ENCODE measurements around the gene WWOX. TPM values are rescaled to one million over a fixed set of nuclear protein-coding genes. Genes with fewer than 3 reads are reported as not detected.

WWOX gene
- polyA plus RNA-seq, 1 donor (not counting 4 experiments of a cell fraction or from before 2014, with no cell fraction given): 5.1 TPM

DNA sequence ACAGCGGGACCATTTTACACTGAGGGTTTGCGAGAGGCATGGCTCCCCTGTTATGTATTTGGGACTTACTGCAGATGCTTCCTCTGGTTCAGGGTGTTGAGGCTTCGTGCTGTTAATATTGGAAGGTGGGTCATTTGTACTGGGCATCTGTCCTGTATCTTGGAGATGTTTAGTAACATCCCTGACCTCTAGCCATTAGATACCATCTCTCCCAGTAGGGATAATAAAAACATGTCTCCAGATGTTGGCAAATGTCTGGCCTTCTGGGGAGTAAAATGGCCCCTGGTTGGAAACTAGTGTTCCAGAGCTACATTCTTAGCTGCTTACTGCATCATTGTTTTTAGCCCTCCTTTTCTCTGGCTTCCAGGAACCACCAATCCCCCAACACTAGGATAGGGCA, 388.0 kb downstream of the WWOX start:
- no peak for TF ChIP-seq EZH2 (IDR thresholded peaks at IDR 0.05; ENCODE audit: low read length)
- Histone ChIP-seq H3K9me1 (ENCODE audit: control insufficient read depth, extremely low read depth, insufficient read depth, low read length) (no peaks in the 10 kb centered on the region), H3K79me2 (ENCODE audit: control insufficient read depth, insufficient read depth, low read length) (no peaks in the 10 kb centered on the region), H3K36me3 (ENCODE audit: control insufficient read depth in 2 of 2, extremely low read depth in 1 of 2, insufficient read depth in 2 of 2, low read length in 2 of 2) (no peaks in the 10 kb centered on the region), H3K27me3 (ENCODE audit: control insufficient read depth, extremely low read depth, insufficient read depth, low read length) (no peaks in the 10 kb centered on the region), H3K4me2 (ENCODE audit: control insufficient read depth, extremely low read depth, insufficient read depth, low read depth, low read length) (no peak overlapping the region), H3K27ac (ENCODE audit: control insufficient read depth, insufficient read depth, low read length) (no peak overlapping the region), H4K20me1 (ENCODE audit: control insufficient read depth, extremely low read depth, insufficient read depth, low read length) (no peaks in the 10 kb centered on the region), H3K9me3 (ENCODE audit: control insufficient read depth, low read depth, low read length) (no peaks in the 10 kb centered on the region), H2AFZ (ENCODE audit: control insufficient read depth, low read length) (no peak overlapping the region), H3K4me3 (ENCODE audit: control insufficient read depth in 2 of 3, extremely low read depth in 1 of 3, insufficient read depth in 2 of 3, low read depth in 1 of 3, low read length in 3 of 3) (no peak overlapping the region), H3K4me1 (ENCODE audit: control insufficient read depth, extremely low read depth, insufficient read depth, low read length) (no peaks in the 10 kb centered on the region), H3K9ac (ENCODE audit: control insufficient read depth, extremely low read depth, insufficient read depth, low read length) (no peak overlapping the region)
- DNase-seq (ENCODE audit: low read depth, low spot score) (no peak), FAIRE-seq (no peak)
- dilution Hi-C loops (cut with MboI; ENCODE audit: extremely low pct_ligation_motif_present, low sequenced_read_pairs): no loop called here

GRCh38 chr16:78489072-78489471, 389.6 kb downstream of the WWOX start:
- DNase-seq (ENCODE audit: low read depth, low spot score) (no peak), FAIRE-seq (no peak)
- Histone ChIP-seq H3K27me3 (ENCODE audit: control insufficient read depth, extremely low read depth, insufficient read depth, low read length) (no peaks in the 10 kb centered on the region), H3K4me2 (ENCODE audit: control insufficient read depth, extremely low read depth, insufficient read depth, low read depth, low read length) (no peak overlapping the region), H2AFZ (ENCODE audit: control insufficient read depth, low read length) (no peak overlapping the region), H3K27ac (ENCODE audit: control insufficient read depth, insufficient read depth, low read length) (no peak overlapping the region), H3K9ac (ENCODE audit: control insufficient read depth, extremely low read depth, insufficient read depth, low read length) (no peak overlapping the region), H3K36me3 (ENCODE audit: control insufficient read depth in 2 of 2, extremely low read depth in 1 of 2, insufficient read depth in 2 of 2, low read length in 2 of 2) (no peaks in the 10 kb centered on the region), H3K9me3 (ENCODE audit: control insufficient read depth, low read depth, low read length) (no peaks in the 10 kb centered on the region), H4K20me1 (ENCODE audit: control insufficient read depth, extremely low read depth, insufficient read depth, low read length) (no peaks in the 10 kb centered on the region), H3K79me2 (ENCODE audit: control insufficient read depth, insufficient read depth, low read length) (no peaks in the 10 kb centered on the region), H3K4me1 (ENCODE audit: control insufficient read depth, extremely low read depth, insufficient read depth, low read length) (no peaks in the 10 kb centered on the region), H3K9me1 (ENCODE audit: control insufficient read depth, extremely low read depth, insufficient read depth, low read length) (no peaks in the 10 kb centered on the region), H3K4me3 (ENCODE audit: control insufficient read depth in 2 of 3, extremely low read depth in 1 of 3, insufficient read depth in 2 of 3, low read depth in 1 of 3, low read length in 3 of 3) (no peak overlapping the region)
- TF ChIP-seq, protein P1, sequence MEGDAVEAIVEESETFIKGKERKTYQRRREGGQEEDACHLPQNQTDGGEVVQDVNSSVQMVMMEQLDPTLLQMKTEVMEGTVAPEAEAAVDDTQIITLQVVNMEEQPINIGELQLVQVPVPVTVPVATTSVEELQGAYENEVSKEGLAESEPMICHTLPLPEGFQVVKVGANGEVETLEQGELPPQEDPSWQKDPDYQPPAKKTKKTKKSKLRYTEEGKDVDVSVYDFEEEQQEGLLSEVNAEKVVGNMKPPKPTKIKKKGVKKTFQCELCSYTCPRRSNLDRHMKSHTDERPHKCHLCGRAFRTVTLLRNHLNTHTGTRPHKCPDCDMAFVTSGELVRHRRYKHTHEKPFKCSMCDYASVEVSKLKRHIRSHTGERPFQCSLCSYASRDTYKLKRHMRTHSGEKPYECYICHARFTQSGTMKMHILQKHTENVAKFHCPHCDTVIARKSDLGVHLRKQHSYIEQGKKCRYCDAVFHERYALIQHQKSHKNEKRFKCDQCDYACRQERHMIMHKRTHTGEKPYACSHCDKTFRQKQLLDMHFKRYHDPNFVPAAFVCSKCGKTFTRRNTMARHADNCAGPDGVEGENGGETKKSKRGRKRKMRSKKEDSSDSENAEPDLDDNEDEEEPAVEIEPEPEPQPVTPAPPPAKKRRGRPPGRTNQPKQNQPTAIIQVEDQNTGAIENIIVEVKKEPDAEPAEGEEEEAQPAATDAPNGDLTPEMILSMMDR (optimal IDR thresholded peaks at IDR 0.05 in 1 of 3, IDR thresholded peaks at IDR 0.05 in 1 of 3, conservative IDR thresholded peaks at IDR 0.05 in 1 of 3; ENCODE audit: extremely low read depth in 1 of 3, insufficient read depth in 2 of 3, low read length in 3 of 3): no peak
- no peak for TF ChIP-seq EZH2 (IDR thresholded peaks at IDR 0.05; ENCODE audit: low read length)
- dilution Hi-C loops (cut with MboI; ENCODE audit: extremely low pct_ligation_motif_present, low sequenced_read_pairs): no loop called here

GRCh38 chr16:78489631-78490030, 390.2 kb downstream of the WWOX start:
- Histone ChIP-seq H3K9me1 (ENCODE audit: control insufficient read depth, extremely low read depth, insufficient read depth, low read length) (no peaks in the 10 kb centered on the region), H3K9ac (ENCODE audit: control insufficient read depth, extremely low read depth, insufficient read depth, low read length) (no peak overlapping the region), H4K20me1 (ENCODE audit: control insufficient read depth, extremely low read depth, insufficient read depth, low read length) (no peaks in the 10 kb centered on the region), H3K4me1 (ENCODE audit: control insufficient read depth, extremely low read depth, insufficient read depth, low read length) (no peaks in the 10 kb centered on the region), H3K4me2 (ENCODE audit: control insufficient read depth, extremely low read depth, insufficient read depth, low read depth, low read length) (no peak overlapping the region), H3K4me3 (ENCODE audit: control insufficient read depth in 2 of 3, extremely low read depth in 1 of 3, insufficient read depth in 2 of 3, low read depth in 1 of 3, low read length in 3 of 3) (no peak overlapping the region), H3K36me3 (ENCODE audit: control insufficient read depth in 2 of 2, extremely low read depth in 1 of 2, insufficient read depth in 2 of 2, low read length in 2 of 2) (no peaks in the 10 kb centered on the region), H3K27me3 (ENCODE audit: control insufficient read depth, extremely low read depth, insufficient read depth, low read length) (no peaks in the 10 kb centered on the region), H3K27ac (ENCODE audit: control insufficient read depth, insufficient read depth, low read length) (no peak overlapping the region), H3K79me2 (ENCODE audit: control insufficient read depth, insufficient read depth, low read length) (no peaks in the 10 kb centered on the region), H3K9me3 (ENCODE audit: control insufficient read depth, low read depth, low read length) (no peaks in the 10 kb centered on the region), H2AFZ (ENCODE audit: control insufficient read depth, low read length) (no peak overlapping the region)
- DNase-seq (ENCODE audit: low read depth, low spot score): no peak
- no peak for FAIRE-seq
- no peak for TF ChIP-seq EZH2 (IDR thresholded peaks at IDR 0.05; ENCODE audit: low read length)
- TF ChIP-seq, protein P1 (optimal IDR thresholded peaks at IDR 0.05 in 1 of 3, IDR thresholded peaks at IDR 0.05 in 1 of 3, conservative IDR thresholded peaks at IDR 0.05 in 1 of 3; ENCODE audit: extremely low read depth in 1 of 3, insufficient read depth in 2 of 3, low read length in 3 of 3): no peak
- dilution Hi-C loops (cut with MboI; ENCODE audit: extremely low pct_ligation_motif_present, low sequenced_read_pairs): no loop called here

Measured in keratinocyte (primary cell).